Activated CD8-positive, alpha-beta T cell treated with anti-CD3 and anti-CD28 coated beads, Interleukin-2, amount 10 ng/mL, durations not matched to agents 7 days and 5 days (primary cell): Measurements from ENCODE around the gene TECTB. TPM values are rescaled to one million over a fixed set of nuclear protein-coding genes. Genes with fewer than 3 reads are reported as not detected.
"Not testable (repeated sequence)": the region's sequence is repeated elsewhere in the genome, so short reads cannot be mapped to it uniquely, and the experiment has no call there.

Experiments used
- ATAC-seq: fragments of 150-1000 bp; cut with Tn5 transposase; one replicate; pipeline ENCODE4 v1.10.0; 2021; ENCODE audit warnings: moderate library complexity
- CTCF ChIA-PET: fragments of 350-600 bp; sonication (Branson Sonifier 250); formaldehyde crosslinking; loops from one replicate; lab custom pipeline; 2021; ENCODE audit warnings: antibody characterized with exemption; lab: Charles Lee
- POLR2A ChIA-PET: fragments of 350-600 bp; sonication (Branson Sonifier 250); formaldehyde crosslinking; loops from one replicate; lab custom pipeline; 2021; ENCODE audit warnings: antibody characterized with exemption; lab: Charles Lee
- DNase-seq: peaks from one replicate; pipeline ENCODE4 v3.0.0-alpha.2; 2020
- H3K27ac Mint-ChIP-seq: one replicate; pipeline ENCODE4 v1.8.0; 2021; ENCODE audit warnings: mild to moderate bottlenecking, mixed read lengths
- H3K27me3 Mint-ChIP-seq: one replicate; pipeline ENCODE4 v1.8.0; 2021; ENCODE audit warnings: low read depth, mixed read lengths
- H3K36me3 Mint-ChIP-seq: one replicate; pipeline ENCODE4 v1.8.0; 2021; ENCODE audit warnings: low read depth, mixed read lengths
- H3K4me1 Mint-ChIP-seq: one replicate; pipeline ENCODE4 v1.8.0; 2021; ENCODE audit warnings: low read depth, mixed read lengths
- H3K4me3 Mint-ChIP-seq: one replicate; pipeline ENCODE4 v1.8.0; 2021; ENCODE audit warnings: mild to moderate bottlenecking, mixed read lengths
- H3K9me3 Mint-ChIP-seq: one replicate; pipeline ENCODE4 v1.8.0; 2022; ENCODE audit warnings: mixed read lengths; ENCODE audit not compliant: insufficient read depth
- total RNA-seq, 2 experiments: library from RNA; stranded (reverse); gene quantifications; one replicate each; pipeline ENCODE4 v1.2.3, GENCODE V29; 2021

Gene TECTB
- total RNA-seq, 2 experiments from 2014 or later, result not detected

GRCh38 chr10:112249722-112250121 lies 33.5 kb upstream of the TECTB start:
- H3K4me1 Mint-ChIP-seq, result no peaks in the 10 kb centered on the region
- H3K27ac Mint-ChIP-seq, result no peak overlapping the region
- DNase-seq (no peak), ATAC-seq (no peak)
- H3K9me3 Mint-ChIP-seq, result peaks cover 10% of the 10 kb centered on the region
- no peaks in the 10 kb centered on the region for H3K36me3 Mint-ChIP-seq
- no peak overlapping the region for H3K4me3 Mint-ChIP-seq
- H3K27me3 Mint-ChIP-seq, result no peaks in the 10 kb centered on the region
- ChIA-PET CTCF (no interaction called here), POLR2A (no interaction called here)

- Mint-ChIP-seq H3K27ac (no peak overlapping the region), H3K4me3 (no peak overlapping the region), H3K36me3 (peaks cover 1% of the 10 kb centered on the region), H3K27me3 (no peaks in the 10 kb centered on the region), H3K9me3 (peaks cover 10% of the 10 kb centered on the region), H3K4me1 (no peaks in the 10 kb centered on the region)
- CTCF ChIA-PET, result no interaction called here
- DNase-seq (no peak), ATAC-seq (no peak)
- POLR2A ChIA-PET, result no interaction called here
Measured at GRCh38 chr10:112250555-112250954, 32.6 kb upstream of the TECTB start.

- CTCF ChIA-PET, DNase-seq, H3K4me1 Mint-ChIP-seq, H3K4me3 Mint-ChIP-seq, ATAC-seq, H3K27ac Mint-ChIP-seq, H3K27me3 Mint-ChIP-seq, POLR2A ChIA-PET, H3K9me3 Mint-ChIP-seq, H3K36me3 Mint-ChIP-seq: not testable (repeated sequence)
Measured at GRCh38 chr10:112251238-112251637, 32.0 kb upstream of the TECTB start.

GRCh38 chr10:112258407-112258806 lies 24.8 kb upstream of the TECTB start:
- ATAC-seq, result no peak
- no peaks in the 10 kb centered on the region for H3K9me3 Mint-ChIP-seq
- peaks cover 1% of the 10 kb centered on the region for H3K36me3 Mint-ChIP-seq
- ChIA-PET POLR2A (no interaction called here), CTCF (no interaction called here)
- no peak overlapping the region for H3K4me3 Mint-ChIP-seq
- peaks cover 1% of the 10 kb centered on the region for H3K27me3 Mint-ChIP-seq
- DNase-seq, result no peak
- H3K4me1 Mint-ChIP-seq, result no peaks in the 10 kb centered on the region
- no peak overlapping the region for H3K27ac Mint-ChIP-seq

DNA sequence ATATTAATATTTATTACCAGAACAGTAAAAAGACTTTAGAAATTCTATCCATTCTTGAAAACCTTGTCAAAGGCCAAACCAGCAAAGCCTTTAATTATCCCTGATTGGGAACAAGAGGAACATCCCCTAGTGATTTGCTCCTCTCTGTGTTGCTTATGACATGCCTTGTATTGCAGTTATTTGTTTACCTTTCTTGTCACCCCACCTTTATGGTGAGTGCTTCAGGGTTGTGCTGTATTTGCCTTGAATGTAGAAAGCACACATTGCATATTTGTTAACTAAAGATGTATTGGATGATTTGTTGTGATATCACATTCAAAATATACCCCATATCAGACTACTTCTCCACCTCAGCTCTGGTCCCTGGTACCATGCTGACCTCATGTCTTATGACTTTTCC lies 23.5 kb upstream of the TECTB start:
- Mint-ChIP-seq H3K36me3 (peaks cover 1% of the 10 kb centered on the region), H3K4me3 (no peak overlapping the region), H3K4me1 (no peaks in the 10 kb centered on the region), H3K9me3 (no peaks in the 10 kb centered on the region), H3K27me3 (peaks cover 1% of the 10 kb centered on the region), H3K27ac (no peak overlapping the region)
- POLR2A ChIA-PET, result no interaction called here
- CTCF ChIA-PET, result no interaction called here
- no peak for ATAC-seq
- no peak for DNase-seq

DNA sequence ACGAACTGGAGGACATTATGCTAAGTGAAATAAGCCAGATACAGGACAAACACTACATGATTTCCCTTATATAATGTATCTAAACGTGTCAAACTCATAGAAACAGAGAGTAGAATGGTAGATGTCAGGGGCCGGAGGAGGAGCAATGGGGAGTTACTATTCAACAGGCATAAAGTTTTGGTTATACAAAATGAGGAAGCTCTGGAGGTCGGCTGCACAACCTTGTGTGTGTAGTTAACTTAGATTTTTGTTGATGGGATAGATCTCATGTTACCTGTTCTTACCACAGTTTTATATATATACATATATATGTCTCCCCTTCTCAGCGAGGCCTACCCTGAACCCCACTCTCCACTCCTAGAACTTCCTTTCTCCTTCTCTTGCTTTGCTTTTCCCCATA lies 22.4 kb upstream of the TECTB start:
- Mint-ChIP-seq H3K9me3 (no peaks in the 10 kb centered on the region), H3K4me3 (no peak overlapping the region), H3K36me3 (no peaks in the 10 kb centered on the region), H3K4me1 (no peaks in the 10 kb centered on the region), H3K27me3 (peaks cover 1% of the 10 kb centered on the region), H3K27ac (no peak overlapping the region)
- CTCF ChIA-PET, result no interaction called here
- DNase-seq (no peak), ATAC-seq (no peak)
- POLR2A ChIA-PET, result no interaction called here

DNA sequence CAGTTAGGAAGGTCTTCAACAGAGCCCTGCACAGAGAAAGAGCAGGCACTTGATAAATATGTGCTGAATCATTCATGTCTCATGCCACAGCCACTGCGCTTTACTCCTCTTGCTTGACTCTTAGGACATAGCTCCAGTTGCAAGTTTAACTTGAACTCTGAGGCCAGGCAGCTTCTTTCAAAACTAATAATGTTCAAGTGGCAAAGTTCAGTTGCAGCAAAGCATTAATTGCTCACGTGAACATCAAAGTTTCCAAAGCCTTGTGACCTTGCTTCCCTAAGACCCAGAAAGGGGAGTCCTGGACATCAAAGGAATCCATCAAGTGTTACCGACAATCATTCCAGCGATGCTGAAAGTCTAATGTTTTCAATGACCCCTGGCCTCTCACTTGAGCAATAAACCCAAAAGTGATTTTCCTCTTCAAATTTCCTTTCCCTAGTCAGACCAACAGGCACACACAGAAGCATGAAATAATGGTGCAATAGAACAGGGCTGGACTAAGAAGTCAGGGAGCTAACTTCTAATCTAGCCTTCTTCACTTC lies 21.8 kb upstream of the TECTB start:
- H3K27me3 Mint-ChIP-seq, result peaks cover 1% of the 10 kb centered on the region
- ATAC-seq, result no peak
- H3K36me3 Mint-ChIP-seq, result no peaks in the 10 kb centered on the region
- ChIA-PET CTCF (no interaction called here), POLR2A (no interaction called here)
- no peak overlapping the region for H3K4me3 Mint-ChIP-seq
- no peaks in the 10 kb centered on the region for H3K4me1 Mint-ChIP-seq
- DNase-seq, result no peak
- no peaks in the 10 kb centered on the region for H3K9me3 Mint-ChIP-seq
- no peak overlapping the region for H3K27ac Mint-ChIP-seq

GRCh38 chr10:112262546-112262945 lies 20.7 kb upstream of the TECTB start:
- DNase-seq, result no peak
- Mint-ChIP-seq H3K27me3 (peaks cover 1% of the 10 kb centered on the region), H3K27ac (no peak overlapping the region), H3K4me3 (no peak overlapping the region), H3K9me3 (no peaks in the 10 kb centered on the region), H3K36me3 (no peaks in the 10 kb centered on the region), H3K4me1 (no peaks in the 10 kb centered on the region)
- ChIA-PET CTCF (no interaction called here), POLR2A (no interaction called here)
- ATAC-seq, result no peak

GRCh38 chr10:112265745-112266144 lies 17.5 kb upstream of the TECTB start:
- DNase-seq, result no peak
- no peak overlapping the region for H3K4me3 Mint-ChIP-seq
- no peak for ATAC-seq
- H3K4me1 Mint-ChIP-seq, result no peaks in the 10 kb centered on the region
- no peaks in the 10 kb centered on the region for H3K36me3 Mint-ChIP-seq
- peaks cover 7% of the 10 kb centered on the region for H3K27me3 Mint-ChIP-seq
- POLR2A ChIA-PET, result interaction anchor here (0.6 kb wide), 1 partner anchor 17 kb away, joined by 3 read pairs; no protein-coding TSS in a partner anchor
- H3K9me3 Mint-ChIP-seq, result no peaks in the 10 kb centered on the region
- CTCF ChIA-PET, result no interaction called here
- H3K27ac Mint-ChIP-seq, result no peak overlapping the region

- H3K4me3 Mint-ChIP-seq, result no peak overlapping the region
Measured at GRCh38 chr10:112269266-112269665, 13.9 kb upstream of the TECTB start.

GRCh38 chr10:112271982-112272381 lies 11.2 kb upstream of the TECTB start:
- H3K27ac Mint-ChIP-seq, result no peak overlapping the region
- peaks cover 9% of the 10 kb centered on the region for H3K27me3 Mint-ChIP-seq
- POLR2A ChIA-PET, result no interaction called here
- no peaks in the 10 kb centered on the region for H3K9me3 Mint-ChIP-seq
- no peak for DNase-seq
- H3K4me3 Mint-ChIP-seq, result no peak overlapping the region
- no peak for ATAC-seq
- H3K4me1 Mint-ChIP-seq, result no peaks in the 10 kb centered on the region
- no peaks in the 10 kb centered on the region for H3K36me3 Mint-ChIP-seq
- CTCF ChIA-PET, result no interaction called here

More at GRCh38 chr10:112269266-112269665, 13.9 kb upstream of the TECTB start:
- H3K36me3 Mint-ChIP-seq, result no peaks in the 10 kb centered on the region
- DNase-seq (no peak), ATAC-seq (no peak)
- CTCF ChIA-PET, result no interaction called here
- POLR2A ChIA-PET, result no interaction called here
- no peaks in the 10 kb centered on the region for H3K4me1 Mint-ChIP-seq
- H3K27me3 Mint-ChIP-seq, result peaks cover 8% of the 10 kb centered on the region
- H3K27ac Mint-ChIP-seq, result no peak overlapping the region
- no peaks in the 10 kb centered on the region for H3K9me3 Mint-ChIP-seq

- Mint-ChIP-seq H3K27me3 (peaks cover 6% of the 10 kb centered on the region), H3K4me3 (no peak overlapping the region), H3K27ac (no peak overlapping the region), H3K36me3 (no peaks in the 10 kb centered on the region), H3K4me1 (no peaks in the 10 kb centered on the region), H3K9me3 (no peaks in the 10 kb centered on the region)
- POLR2A ChIA-PET, result no interaction called here
- no peak for ATAC-seq
- CTCF ChIA-PET, result no interaction called here
- DNase-seq, result no peak
Measured at GRCh38 chr10:112274831-112275230, 8.4 kb upstream of the TECTB start.
